Keratinocyte (primary cell): Measurements from ENCODE around the gene TMED6. TPM values are rescaled to one million over a fixed set of nuclear protein-coding genes. Genes with fewer than 3 reads are reported as not detected.

ENCODE experiments used
- DNase-seq: peaks from one replicate; pipeline ENCODE4 v3.0.0-alpha.2; 2011; ENCODE audit warnings: low read depth, missing footprints, low spot score
- FAIRE-seq: peaks from 2 replicates; lab custom pipeline; 2011; peaks lifted over from hg19 to GRCh38; lab: Jason Lieb, UNC
- H2AFZ ChIP-seq: 2 replicates; pipeline ENCODE4 v1.6.0; 2012; ENCODE audit warnings: low read length, control low read depth, inconsistent platforms; ENCODE audit not compliant: control insufficient read depth
- H3K27ac ChIP-seq: 2 replicates; pipeline ENCODE4 v1.5.1; 2011; ENCODE audit warnings: low read length; ENCODE audit not compliant: control insufficient read depth, insufficient read depth
- H3K27me3 ChIP-seq: 3 replicates; pipeline ENCODE4 v1.6.0; 2011; ENCODE audit warnings: low read length; ENCODE audit not compliant: control insufficient read depth, insufficient read depth; ENCODE audit errors: extremely low read depth
- H3K36me3 ChIP-seq, 2 experiments: 2 replicates in 1 of 2; 3 replicates in 1 of 2; pipeline ENCODE4 v1.5.1; 2011; ENCODE audit warnings: low read length in 2 of 2, mild to moderate bottlenecking in 1 of 2; ENCODE audit not compliant: control insufficient read depth in 2 of 2, insufficient read depth in 2 of 2; ENCODE audit errors: extremely low read depth in 1 of 2
- H3K4me1 ChIP-seq: 3 replicates; pipeline ENCODE4 v1.5.1; 2011; ENCODE audit warnings: low read length; ENCODE audit not compliant: control insufficient read depth, insufficient read depth; ENCODE audit errors: extremely low read depth
- H3K4me2 ChIP-seq: 3 replicates; pipeline ENCODE4 v1.6.0; 2011; ENCODE audit warnings: low read depth, low read length; ENCODE audit not compliant: control insufficient read depth, insufficient read depth; ENCODE audit errors: extremely low read depth
- H3K4me3 ChIP-seq, 3 experiments: fragments of 200-600 bp in 1 of 3; sonication (generic) in 1 of 3; 2 replicates in 2 of 3; 3 replicates in 1 of 3; pipeline ENCODE4 v1.5.1; 2011 to 2016; ENCODE audit warnings: low read length in 3 of 3, mild to moderate bottlenecking in 3 of 3, control low read depth in 2 of 3, inconsistent platforms in 1 of 3, low read depth in 1 of 3, mixed read lengths in 1 of 3, mixed run types in 1 of 3, moderate library complexity in 1 of 3; ENCODE audit not compliant: control insufficient read depth in 2 of 3, insufficient read depth in 2 of 3; ENCODE audit errors: extremely low read depth in 1 of 3
- H3K79me2 ChIP-seq: 2 replicates; pipeline ENCODE4 v1.6.0; 2012; ENCODE audit warnings: low read length; ENCODE audit not compliant: control insufficient read depth, insufficient read depth
- H3K9ac ChIP-seq: 3 replicates; pipeline ENCODE4 v1.6.0; 2011; ENCODE audit warnings: low read length; ENCODE audit not compliant: control insufficient read depth, insufficient read depth; ENCODE audit errors: extremely low read depth
- H3K9me1 ChIP-seq: 3 replicates; pipeline ENCODE4 v1.6.0; 2011; ENCODE audit warnings: low read length; ENCODE audit not compliant: control insufficient read depth, insufficient read depth; ENCODE audit errors: extremely low read depth
- H3K9me3 ChIP-seq: 2 replicates; pipeline ENCODE4 v1.5.1; 2012; ENCODE audit warnings: low read depth, low read length; ENCODE audit not compliant: control insufficient read depth
- H4K20me1 ChIP-seq: 3 replicates; pipeline ENCODE4 v1.6.0; 2011; ENCODE audit warnings: low read length; ENCODE audit not compliant: control insufficient read depth, insufficient read depth; ENCODE audit errors: extremely low read depth
- EZH2 ChIP-seq: IDR thresholded peaks from one replicate; pipeline ENCODE4 v1.6.1; 2012; ENCODE audit warnings: inconsistent platforms, mild to moderate bottlenecking, low read length, moderate library complexity
- dilution Hi-C: fragments of 300-500 bp; cut with MboI; formaldehyde crosslinking; loops from one replicate; pipeline ENCODE4 v1.7.0; 2020; ENCODE audit warnings: low sequenced_read_pairs; ENCODE audit not compliant: extremely low pct_ligation_motif_present
- polyA plus RNA-seq, 5 experiments: library from polyadenylated mRNA; depleted of rRNA in 3 of 5; stranded (reverse) in 3 of 5; stranded (forward) in 1 of 5; unstranded in 1 of 5; fragments of >200 nt; gene quantifications; 1 replicate in 1 of 5; 2 replicates in 3 of 5; 3 replicates in 1 of 5; pipeline versions ENCODE4 v1.2.1 to v1.2.3, GENCODE V29; 2011 to 2012; ENCODE audit warnings: missing spikeins in 2 of 5, low read depth in 1 of 5, low replicate concordance in 1 of 5
- TF ChIP-seq, protein P1 (sequence below), 3 experiments: IDR thresholded peaks in 1 of 3; conservative IDR thresholded peaks in 1 of 3; optimal IDR thresholded peaks in 1 of 3; 2 replicates in 2 of 3; 3 replicates in 1 of 3; pipeline versions ENCODE3 to v1.5.1; 2011; ENCODE audit warnings: low read length in 3 of 3, mild to moderate bottlenecking in 3 of 3, moderate library complexity in 2 of 3, control low read depth in 1 of 3, inconsistent platforms in 1 of 3; ENCODE audit not compliant: insufficient read depth in 2 of 3; ENCODE audit errors: extremely low read depth in 1 of 3

TMED6 gene
- polyA plus RNA-seq, 1 donor (not counting 4 experiments of a cell fraction or from before 2014, with no cell fraction given), result 0.09 TPM

GRCh38 chr16:69306031-69306430 lies 45.6 kb downstream of the TMED6 start:
- Histone ChIP-seq H3K4me1 (peaks cover 5% of the 10 kb centered on the region), H3K27me3 (no peaks in the 10 kb centered on the region), H3K9me1 (no peaks in the 10 kb centered on the region), H3K79me2 (no peaks in the 10 kb centered on the region), H3K27ac (no peak overlapping the region), H4K20me1 (no peaks in the 10 kb centered on the region), H2AFZ (no peak overlapping the region), H3K4me2 (no peak overlapping the region), H3K9ac (no peak overlapping the region), H3K4me3 (no peak overlapping the region), H3K9me3 (no peaks in the 10 kb centered on the region), H3K36me3 (peaks cover 4 to 6% of the 10 kb centered on the region in 2 experiments)
- FAIRE-seq (no peak), DNase-seq (no peak)
- TF ChIP-seq, protein P1, sequence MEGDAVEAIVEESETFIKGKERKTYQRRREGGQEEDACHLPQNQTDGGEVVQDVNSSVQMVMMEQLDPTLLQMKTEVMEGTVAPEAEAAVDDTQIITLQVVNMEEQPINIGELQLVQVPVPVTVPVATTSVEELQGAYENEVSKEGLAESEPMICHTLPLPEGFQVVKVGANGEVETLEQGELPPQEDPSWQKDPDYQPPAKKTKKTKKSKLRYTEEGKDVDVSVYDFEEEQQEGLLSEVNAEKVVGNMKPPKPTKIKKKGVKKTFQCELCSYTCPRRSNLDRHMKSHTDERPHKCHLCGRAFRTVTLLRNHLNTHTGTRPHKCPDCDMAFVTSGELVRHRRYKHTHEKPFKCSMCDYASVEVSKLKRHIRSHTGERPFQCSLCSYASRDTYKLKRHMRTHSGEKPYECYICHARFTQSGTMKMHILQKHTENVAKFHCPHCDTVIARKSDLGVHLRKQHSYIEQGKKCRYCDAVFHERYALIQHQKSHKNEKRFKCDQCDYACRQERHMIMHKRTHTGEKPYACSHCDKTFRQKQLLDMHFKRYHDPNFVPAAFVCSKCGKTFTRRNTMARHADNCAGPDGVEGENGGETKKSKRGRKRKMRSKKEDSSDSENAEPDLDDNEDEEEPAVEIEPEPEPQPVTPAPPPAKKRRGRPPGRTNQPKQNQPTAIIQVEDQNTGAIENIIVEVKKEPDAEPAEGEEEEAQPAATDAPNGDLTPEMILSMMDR (optimal IDR thresholded peaks at IDR 0.05 in 1 of 3, IDR thresholded peaks at IDR 0.05 in 1 of 3, conservative IDR thresholded peaks at IDR 0.05 in 1 of 3; ENCODE audit: extremely low read depth in 1 of 3, insufficient read depth in 2 of 3, low read length in 3 of 3), result no peak
- TF ChIP-seq EZH2, result no peak
- dilution Hi-C loops, result no loop called here

DNA sequence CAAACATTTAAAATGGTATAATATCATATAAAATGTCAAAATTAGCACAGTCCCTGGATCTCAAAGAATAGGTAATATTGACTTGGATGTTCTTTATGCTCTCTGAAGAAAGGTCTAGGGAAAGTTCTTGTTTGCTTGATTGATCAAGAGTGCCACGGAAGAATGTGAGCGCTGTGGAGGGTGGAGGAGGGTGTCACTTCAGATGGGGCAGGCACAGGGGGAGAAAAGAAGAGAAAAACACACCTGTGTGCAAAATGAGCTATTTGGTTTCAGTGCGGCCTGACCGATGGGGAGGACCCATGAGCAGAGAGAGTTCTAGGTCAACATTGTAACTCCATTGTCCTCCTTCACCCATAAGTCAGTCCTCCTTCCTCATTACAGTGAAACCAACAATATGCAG lies 49.3 kb downstream of the TMED6 start:
- Histone ChIP-seq H3K79me2 (no peaks in the 10 kb centered on the region), H3K27me3 (no peaks in the 10 kb centered on the region), H3K27ac (no peak overlapping the region), H3K9me1 (no peaks in the 10 kb centered on the region), H3K36me3 (peaks cover 7 to 9% of the 10 kb centered on the region in 2 experiments), H3K4me1 (no peaks in the 10 kb centered on the region), H3K4me2 (no peak overlapping the region), H3K9me3 (no peaks in the 10 kb centered on the region), H3K4me3 (no peak overlapping the region), H2AFZ (no peak overlapping the region), H3K9ac (no peak overlapping the region), H4K20me1 (no peaks in the 10 kb centered on the region)
- DNase-seq (no peak), FAIRE-seq (no peak)
- TF ChIP-seq, protein P1 (optimal IDR thresholded peaks at IDR 0.05 in 1 of 3, IDR thresholded peaks at IDR 0.05 in 1 of 3, conservative IDR thresholded peaks at IDR 0.05 in 1 of 3; ENCODE audit: extremely low read depth in 1 of 3, insufficient read depth in 2 of 3, low read length in 3 of 3), result no peak
- no peak for TF ChIP-seq EZH2
- dilution Hi-C loops, result no loop called here
